GM19455 (cell line): ENCODE measurements around the gene WHRN.

Experiments
- ATAC-seq: cut with Tn5 transposase; IDR thresholded peaks from one replicate; pipeline ENCODE4 v1.9.1; 2021; ENCODE audit not compliant: unreplicated experiment

Gene WHRN

GRCh38 chr9:114425126-114425525 is 80.1 kb downstream of the WHRN start:
- no peak for ATAC-seq

GRCh38 chr9:114424126-114424525 is 81.1 kb downstream of the WHRN start:
- no peak for ATAC-seq

GRCh38 chr9:114423181-114423580 is 82.1 kb downstream of the WHRN start:
- no peak for ATAC-seq

GRCh38 chr9:114421147-114421546 is 84.1 kb downstream of the WHRN start:
- no peak for ATAC-seq

GRCh38 chr9:114419796-114420195 is 85.5 kb downstream of the WHRN start:
- ATAC-seq = no peak

- ATAC-seq = no peak
Observed at GRCh38 chr9:114418053-114418452, 87.2 kb downstream of the WHRN start.

GRCh38 chr9:114417511-114417910 is 87.8 kb downstream of the WHRN start:
- ATAC-seq = no peak

- no peak for ATAC-seq
Observed at GRCh38 chr9:114416906-114417305, 88.4 kb downstream of the WHRN start.

GRCh38 chr9:114416290-114416689 is 89.0 kb downstream of the WHRN start:
- no peak for ATAC-seq

- ATAC-seq = no peak
Observed at GRCh38 chr9:114414346-114414745, 90.9 kb downstream of the WHRN start.

- ATAC-seq = no peak
Observed at GRCh38 chr9:114413861-114414301, 91.4 kb downstream of the WHRN start.

- ATAC-seq = no peak
Observed at GRCh38 chr9:114412048-114412683, 93.1 kb downstream of the WHRN start.

GRCh38 chr9:114411452-114411851 is 93.8 kb downstream of the WHRN start:
- ATAC-seq = no peak

GRCh38 chr9:114410910-114411309 is 94.4 kb downstream of the WHRN start:
- no peak for ATAC-seq

- no peak for ATAC-seq
Observed at GRCh38 chr9:114409842-114410241, 95.4 kb downstream of the WHRN start.

GRCh38 chr9:114409103-114409780 is 96.0 kb downstream of the WHRN start:
- no peak for ATAC-seq

GRCh38 chr9:114408645-114409044 is 96.6 kb downstream of the WHRN start:
- ATAC-seq = no peak

GRCh38 chr9:114407889-114408288 is 97.4 kb downstream of the WHRN start:
- no peak for ATAC-seq

- ATAC-seq = no peak
Observed at GRCh38 chr9:114406441-114406840, 98.8 kb downstream of the WHRN start.

GRCh38 chr9:114405294-114406034 is 99.8 kb downstream of the WHRN start:
- ATAC-seq = peak; percentile 87

- ATAC-seq = no peak
Observed at GRCh38 chr9:114404531-114404930, 100.7 kb downstream of the WHRN start.

GRCh38 chr9:114403153-114403756 is 102.0 kb downstream of the WHRN start:
- no peak for ATAC-seq
